HepG2 (cell line): Measurements from ENCODE around the gene REEP3. TPM values are rescaled to one million over a fixed set of nuclear protein-coding genes. Genes with fewer than 3 reads are reported as not detected.

ENCODE experiments used
- ATAC-seq: fragments of 200-7000 bp; cut with Tn5 transposase; 3 replicates; pipeline ENCODE4 v1.9.1; 2020; ENCODE audit warnings: mild to moderate bottlenecking, moderate library complexity
- BruUV-seq: library from RNA; stranded (reverse); fragments of 400-500 nt; replicated peaks from 2 replicates; lab custom pipeline; 2021; lab: Mats Ljungman, UMichigan
- CTCF ChIA-PET: fragments of 300-600 bp; formaldehyde crosslinking; extraction: SDS; loops from one replicate; lab custom pipeline; 2021; ENCODE audit warnings: low total read pairs, inconsistent platforms, low intra/inter-chr PET ratio; lab: Yijun Ruan, JAX
- POLR2A ChIA-PET: fragments of 350-600 bp; sonication (Branson Sonifier 250); formaldehyde crosslinking; loops from one replicate; lab custom pipeline; 2020; ENCODE audit warnings: antibody characterized with exemption, inconsistent platforms; lab: Yijun Ruan, JAX
- DNase-seq: peaks from one replicate; pipeline ENCODE4 v3.0.0-alpha.2; 2015; ENCODE audit warnings: low spot score
- FAIRE-seq: peaks from 3 replicates; lab custom pipeline; 2011; peaks lifted over from hg19 to GRCh38; lab: Jason Lieb, UNC
- H2AFZ ChIP-seq: one replicate; pipeline ENCODE4 v1.6.1; 2011; ENCODE audit warnings: low read length, inconsistent platforms
- H3K27ac ChIP-seq: fragments of 300-600 bp; 3 replicates; pipeline ENCODE4 v1.8.0; 2011; ENCODE audit warnings: mixed run types, mild to moderate bottlenecking, mixed read lengths, low read length, inconsistent platforms; ENCODE audit not compliant: insufficient read depth; ENCODE audit errors: extremely low read length
- H3K27me3 ChIP-seq, 2 experiments: fragments of 200-600 bp in 1 of 2; 2 replicates in 1 of 2; 3 replicates in 1 of 2; pipeline versions ENCODE4 v1.6.0 to v1.8.0; 2011; ENCODE audit warnings: low read length in 2 of 2, mild to moderate bottlenecking in 2 of 2, moderate library complexity in 2 of 2, inconsistent platforms in 1 of 2; ENCODE audit not compliant: insufficient read depth in 2 of 2, control insufficient read depth in 1 of 2
- H3K36me3 ChIP-seq, 2 experiments: fragments of 200-600 bp in 1 of 2; replicated peaks in 1 of 2; 2 replicates in 1 of 2; 3 replicates in 1 of 2; pipeline versions ENCODE4 v1.5.1 to v1.8.0; 2011; ENCODE audit warnings: low read length in 2 of 2, inconsistent platforms in 1 of 2; ENCODE audit not compliant: insufficient read depth in 2 of 2, control insufficient read depth in 1 of 2
- H3K4me1 ChIP-seq: 2 replicates; pipeline ENCODE4 v1.5.1; 2012; ENCODE audit warnings: low read length, inconsistent platforms; ENCODE audit not compliant: insufficient read depth
- H3K4me2 ChIP-seq: 2 replicates; pipeline ENCODE4 v1.6.0; 2011; ENCODE audit warnings: low read depth, low read length, inconsistent platforms
- H3K4me3 ChIP-seq, 3 experiments: fragments of 200-600 bp in 1 of 3; sonication (generic), shearing (Covaris generic) in 1 of 3; replicated peaks in 1 of 3; 2 replicates each; pipeline ENCODE4 v1.5.1; 2011 to 2016; ENCODE audit warnings: low read length in 3 of 3, inconsistent platforms in 2 of 3, low read depth in 2 of 3, mild to moderate bottlenecking in 2 of 3, control low read depth in 1 of 3, mixed read lengths in 1 of 3; ENCODE audit not compliant: insufficient read depth in 1 of 3
- H3K79me2 ChIP-seq: one replicate; pipeline ENCODE4 v1.6.1; 2011; ENCODE audit warnings: low read length, inconsistent platforms; ENCODE audit not compliant: insufficient read depth
- H3K9ac ChIP-seq: 2 replicates; pipeline ENCODE4 v1.6.0; 2011; ENCODE audit warnings: mild to moderate bottlenecking, low read depth, low read length, inconsistent platforms; ENCODE audit not compliant: insufficient read depth
- H3K9me3 ChIP-seq: 2 replicates; pipeline ENCODE4 v1.5.1; 2012; ENCODE audit warnings: mild to moderate bottlenecking, low read length
- H4K20me1 ChIP-seq: 2 replicates; pipeline ENCODE4 v1.6.0; 2011; ENCODE audit warnings: inconsistent platforms, mild to moderate bottlenecking, low read length, moderate library complexity; ENCODE audit not compliant: insufficient read depth
- HNF4A ChIP-seq: sonication (generic); formaldehyde crosslinking; IDR thresholded peaks from 2 replicates; pipeline ENCODE4 v1.4.0; 2020; ENCODE audit warnings: missing genetic modification reagents
- ZNF121 ChIP-seq: sonication (generic); formaldehyde crosslinking; IDR thresholded peaks from 2 replicates; pipeline ENCODE4 v1.5.0; 2020; ENCODE audit warnings: mild to moderate bottlenecking, missing genetic modification reagents
- ZNF260 ChIP-seq: sonication (generic); formaldehyde crosslinking; IDR thresholded peaks from 2 replicates; pipeline ENCODE4 v1.4.0; 2020; ENCODE audit warnings: missing genetic modification reagents, low read depth, mild to moderate bottlenecking, borderline replicate concordance
- ZNF644 ChIP-seq: IDR thresholded peaks from 2 replicates; pipeline ENCODE4 v1.6.1; 2016; ENCODE audit warnings: low read depth
- WGBS: methylation state at CpG from one replicate; pipeline ENCODE4 v1.1.6; 2017; ENCODE audit warnings: low lambda C conversion rate; 5-methylcytosine and 5-hydroxymethylcytosine counted together
- in situ Hi-C: cut with HindIII; loops from 2 replicates; pipeline ENCODE4 v1.10.0; 2017; ENCODE audit warnings: low pct_unique_long_range_greater_than_20kb; ENCODE audit not compliant: extremely low pct_ligation_motif_present
- intact Hi-C: fragments of 100-400 bp; cut with micrococcal nuclease; formaldehyde crosslinking; loops from one replicate; pipeline ENCODE4 v1.10.0; 2022; ENCODE audit not compliant: unreplicated experiment
- polyA plus RNA-seq, 8 experiments: library from polyadenylated mRNA; depleted of rRNA in 3 of 8; stranded (reverse) in 7 of 8; unstranded in 1 of 8; fragments of >200 nt; fragmentation: Illumina TruSeq in 4 of 8; extraction: Trizol in 4 of 8; gene quantifications; 2 replicates each; pipeline versions ENCODE4 v1.2.1 to v1.2.3, GENCODE V29; 2011 to 2016; ENCODE audit warnings: low read depth in 4 of 8, missing spikeins in 1 of 8, mixed read lengths in 1 of 8; ENCODE audit not compliant: insufficient read depth in 1 of 8
- total RNA-seq, 5 experiments: library from RNA; depleted of rRNA; stranded (reverse); fragments of >200 nt; fragmentation: Illumina TruSeq; extraction: Trizol; gene quantifications; 2 replicates each; pipeline ENCODE4 v1.2.3, GENCODE V29; 2016; ENCODE audit warnings: low read depth in 1 of 5

The REEP3 gene
- total and polyA plus RNA-seq, 2 of the 13 experiments (the other 11 are each of a cell fraction or from before 2014, with no cell fraction given): 7.1 to 31.4 TPM

DNA sequence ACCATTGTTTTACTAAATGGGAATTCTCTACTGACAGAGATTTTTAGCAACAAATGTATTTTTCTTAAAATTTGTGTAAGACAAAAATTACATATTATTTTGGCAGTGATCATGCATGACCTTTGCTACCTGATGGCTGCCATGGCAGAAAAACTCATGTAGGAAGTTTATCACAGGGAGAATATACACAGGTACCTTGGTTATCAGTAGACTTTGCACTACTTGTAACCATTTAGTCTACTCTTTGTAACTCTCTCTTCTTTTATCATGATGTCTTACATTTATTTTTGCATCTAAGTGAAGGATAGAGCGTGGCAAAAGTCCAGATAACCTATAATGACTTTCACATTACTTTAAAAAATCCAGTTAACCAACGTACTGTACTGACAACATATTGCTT lies 34.1 kb downstream of the REEP3 start:
- H2AFZ ChIP-seq: no peak overlapping the region
- H3K27ac ChIP-seq: no peak overlapping the region
- H3K4me2 ChIP-seq: no peak overlapping the region
- H4K20me1 ChIP-seq: no peaks in the 10 kb centered on the region
- intact Hi-C loops: no loop called here
- FAIRE-seq (no peak), ATAC-seq (no peak), DNase-seq (no peak)
- H3K4me3 ChIP-seq: no peak overlapping the region
- H3K27me3 ChIP-seq: no peaks in the 10 kb centered on the region
- no peaks in the 10 kb centered on the region for H3K9me3 ChIP-seq
- ChIA-PET CTCF (no interaction called here), POLR2A (no interaction called here)
- no TSS peak for BruUV-seq
- 93% methylated on average over 2 of the region's 2 CpGs for WGBS
- H3K79me2 ChIP-seq: peaks cover 8% of the 10 kb centered on the region
- peaks cover 14% of the 10 kb centered on the region for H3K4me1 ChIP-seq
- H3K9ac ChIP-seq: no peak overlapping the region
- no peaks in the 10 kb centered on the region for H3K36me3 ChIP-seq
- TF ChIP-seq ZNF644 (CRISPR knock-in tag): no peak
- peak; percentile 38 for TF ChIP-seq HNF4A (CRISPR knock-in tag)
- in situ Hi-C loops: no loop called here

DNA sequence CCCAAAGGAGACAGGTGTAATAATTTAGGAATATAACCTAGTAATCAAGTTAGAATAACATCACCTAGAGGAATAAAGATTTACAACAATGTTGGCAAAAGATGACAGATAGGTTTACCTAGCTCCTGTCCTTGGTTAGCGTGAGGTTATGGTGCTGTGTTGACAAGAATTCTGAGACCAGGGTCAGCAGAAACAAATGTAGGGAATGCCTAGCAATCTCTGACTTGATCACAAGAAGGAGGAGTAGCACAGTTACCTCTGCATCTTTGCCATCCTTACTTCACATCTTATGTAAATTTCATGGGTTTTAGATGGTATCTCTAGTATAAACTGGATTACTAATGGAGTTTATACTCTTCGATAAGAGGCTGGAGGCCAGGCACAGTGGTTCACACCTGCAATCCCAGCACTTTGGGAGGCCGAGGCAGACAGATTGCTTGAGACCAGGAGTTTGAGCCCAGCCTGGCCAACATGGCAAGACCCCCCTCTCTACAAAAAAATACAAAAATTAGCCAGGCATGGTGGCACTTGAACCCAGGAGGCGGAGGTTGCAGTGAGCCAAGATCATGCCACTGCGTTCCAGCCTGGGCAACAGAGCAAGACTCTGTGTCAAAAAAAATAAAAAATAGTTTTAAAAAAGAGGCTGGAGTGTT lies 37.1 kb downstream of the REEP3 start:
- peaks cover 14% of the 10 kb centered on the region for H3K4me1 ChIP-seq
- no peak overlapping the region for H3K4me2 ChIP-seq
- 97% methylated on average over 5 of the region's 5 CpGs for WGBS
- no peak for FAIRE-seq
- H3K36me3 ChIP-seq: no peaks in the 10 kb centered on the region
- ChIA-PET POLR2A (no interaction called here), CTCF (no interaction called here)
- H3K4me3 ChIP-seq: no peak overlapping the region
- in situ Hi-C loops (no loop called here), intact Hi-C loops (no loop called here)
- no peak for ATAC-seq
- no peak for DNase-seq
- H3K9me3 ChIP-seq: no peaks in the 10 kb centered on the region
- H3K9ac ChIP-seq: no peak overlapping the region
- no peak for TF ChIP-seq ZNF260 (CRISPR knock-in tag)
- TF ChIP-seq ZNF121: 0 out of 2 replicates have a peak, but pooled peaks have one; percentile 26
- BruUV-seq: no TSS peak
- no peak overlapping the region for H2AFZ ChIP-seq
- H3K27me3 ChIP-seq: no peaks in the 10 kb centered on the region
- H3K79me2 ChIP-seq: peaks cover 8% of the 10 kb centered on the region
- no peak overlapping the region for H3K27ac ChIP-seq
- no peaks in the 10 kb centered on the region for H4K20me1 ChIP-seq
